H1 (cell line): ENCODE results near the gene PRKD1.

Source experiments
- CEBPB ChIP-seq: IDR thresholded peaks from 2 replicates; pipeline ENCODE4 v1.6.1; 2012; ENCODE audit warnings: low read depth, low read length
- CHD2 ChIP-seq: IDR thresholded peaks from 2 replicates; pipeline ENCODE4 v1.6.1; 2012; ENCODE audit warnings: low read length, improper control_type of control experiment
- EP300 ChIP-seq, 2 experiments: IDR thresholded peaks; 1 replicate in 1 of 2; 2 replicates in 1 of 2; pipeline ENCODE4 v1.6.1; 2011 to 2012; ENCODE audit warnings: low read depth in 2 of 2, low read length in 2 of 2, mild to moderate bottlenecking in 2 of 2, borderline replicate concordance in 1 of 2, inconsistent platforms in 1 of 2, moderate library complexity in 1 of 2
- EZH2 ChIP-seq: fragments of 200-600 bp; sonication (generic); IDR thresholded peaks from 2 replicates; pipeline ENCODE4 v1.7.1; 2012; ENCODE audit warnings: low read depth, mild to moderate bottlenecking, moderate library complexity, low read length, inconsistent platforms; ENCODE audit not compliant: severe bottlenecking
- FOSL1 ChIP-seq: IDR thresholded peaks from 2 replicates; pipeline ENCODE4 v1.6.1; 2011; ENCODE audit warnings: mild to moderate bottlenecking, low read depth, low read length, moderate library complexity; ENCODE audit not compliant: insufficient read depth
- GTF2F1 ChIP-seq: IDR thresholded peaks from 2 replicates; pipeline ENCODE4 v1.6.1; 2012; ENCODE audit warnings: low read depth, low read length, improper control_type of control experiment, borderline replicate concordance
- HDAC6 ChIP-seq: IDR thresholded peaks from one replicate; pipeline ENCODE4 v1.7.1; 2012; ENCODE audit warnings: low read depth, mild to moderate bottlenecking, inconsistent platforms, low read length, moderate library complexity
- POLR2A ChIP-seq, 2 experiments: IDR thresholded peaks; 1 replicate in 1 of 2; 2 replicates in 1 of 2; pipeline ENCODE4 v1.6.1; 2011; ENCODE audit warnings: low read depth in 2 of 2, low read length in 2 of 2, mild to moderate bottlenecking in 2 of 2; ENCODE audit errors: control extremely low read depth in 1 of 2
- TBP ChIP-seq: IDR thresholded peaks from 2 replicates; pipeline ENCODE4 v1.6.1; 2011; ENCODE audit warnings: low read depth, low read length, improper control_type of control experiment
- YY1 ChIP-seq: IDR thresholded peaks from 2 replicates; pipeline ENCODE4 v1.6.1; 2011; ENCODE audit warnings: low read depth, mild to moderate bottlenecking, low read length
- ZNF274 ChIP-seq: IDR thresholded peaks from 2 replicates; pipeline ENCODE4 v1.7.0; 2012; ENCODE audit warnings: low read length, borderline replicate concordance; ENCODE audit errors: extremely low read depth
- TF ChIP-seq, protein P1 (sequence below): IDR thresholded peaks from 2 replicates; pipeline ENCODE4 v1.6.1; 2011; ENCODE audit warnings: low read depth, mild to moderate bottlenecking, low read length; ENCODE audit not compliant: insufficient read depth
- TF ChIP-seq, protein P2 (sequence below), 3 experiments: IDR thresholded peaks; 1 replicate in 2 of 3; 2 replicates in 1 of 3; pipeline versions ENCODE4 v1.5.1 to v1.6.1; 2011; ENCODE audit warnings: low read length in 3 of 3, mild to moderate bottlenecking in 3 of 3, inconsistent platforms in 2 of 3, low read depth in 1 of 3, moderate library complexity in 1 of 3; ENCODE audit not compliant: insufficient read depth in 1 of 3; ENCODE audit errors: control extremely low read depth in 1 of 3
- TF ChIP-seq, protein P3 (sequence below): IDR thresholded peaks from 2 replicates; pipeline ENCODE4 v1.6.1; 2012; ENCODE audit warnings: inconsistent platforms

DNA sequence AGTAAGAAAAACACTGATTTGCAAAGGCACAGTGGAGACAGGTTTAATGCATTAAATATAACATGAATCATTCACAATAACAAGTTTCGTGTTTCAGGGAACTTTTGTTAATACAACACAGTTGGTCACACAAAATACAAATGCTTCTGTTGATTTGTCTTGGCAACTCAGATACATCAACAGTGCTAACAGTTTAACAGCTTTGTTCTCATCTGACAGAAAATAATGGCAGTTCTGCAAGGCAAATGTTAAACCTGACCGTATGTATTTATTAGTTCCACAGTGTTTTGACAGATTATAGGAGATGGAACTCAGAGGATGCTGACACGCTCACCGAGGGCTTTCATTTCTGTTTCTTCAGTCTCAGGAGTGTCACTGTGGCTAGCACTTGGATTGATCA, 350.7 kb downstream of the PRKD1 start:
- TF ChIP-seq, protein P1, sequence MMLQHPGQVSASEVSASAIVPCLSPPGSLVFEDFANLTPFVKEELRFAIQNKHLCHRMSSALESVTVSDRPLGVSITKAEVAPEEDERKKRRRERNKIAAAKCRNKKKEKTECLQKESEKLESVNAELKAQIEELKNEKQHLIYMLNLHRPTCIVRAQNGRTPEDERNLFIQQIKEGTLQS = no peak
- TF ChIP-seq FOSL1 (no peak), CHD2 (no peak), EP300 (IDR thresholded peaks at IDR 0.05; ENCODE audit: borderline replicate concordance in 1 of 2, low read depth in 2 of 2, low read length in 2 of 2) (no peak), ZNF274 (no peak), YY1 (no peak), GTF2F1 (no peak), POLR2A (IDR thresholded peaks at IDR 0.05; ENCODE audit: control extremely low read depth in 1 of 2, low read depth in 2 of 2, low read length in 2 of 2) (no peak), EZH2 (no peak), TBP (no peak), HDAC6 (no peak), CEBPB (no peak)
- TF ChIP-seq, protein P2, sequence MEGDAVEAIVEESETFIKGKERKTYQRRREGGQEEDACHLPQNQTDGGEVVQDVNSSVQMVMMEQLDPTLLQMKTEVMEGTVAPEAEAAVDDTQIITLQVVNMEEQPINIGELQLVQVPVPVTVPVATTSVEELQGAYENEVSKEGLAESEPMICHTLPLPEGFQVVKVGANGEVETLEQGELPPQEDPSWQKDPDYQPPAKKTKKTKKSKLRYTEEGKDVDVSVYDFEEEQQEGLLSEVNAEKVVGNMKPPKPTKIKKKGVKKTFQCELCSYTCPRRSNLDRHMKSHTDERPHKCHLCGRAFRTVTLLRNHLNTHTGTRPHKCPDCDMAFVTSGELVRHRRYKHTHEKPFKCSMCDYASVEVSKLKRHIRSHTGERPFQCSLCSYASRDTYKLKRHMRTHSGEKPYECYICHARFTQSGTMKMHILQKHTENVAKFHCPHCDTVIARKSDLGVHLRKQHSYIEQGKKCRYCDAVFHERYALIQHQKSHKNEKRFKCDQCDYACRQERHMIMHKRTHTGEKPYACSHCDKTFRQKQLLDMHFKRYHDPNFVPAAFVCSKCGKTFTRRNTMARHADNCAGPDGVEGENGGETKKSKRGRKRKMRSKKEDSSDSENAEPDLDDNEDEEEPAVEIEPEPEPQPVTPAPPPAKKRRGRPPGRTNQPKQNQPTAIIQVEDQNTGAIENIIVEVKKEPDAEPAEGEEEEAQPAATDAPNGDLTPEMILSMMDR (IDR thresholded peaks at IDR 0.05; ENCODE audit: control extremely low read depth in 1 of 3, insufficient read depth in 1 of 3, low read depth in 1 of 3, low read length in 3 of 3) = no peak
- TF ChIP-seq, protein P3, sequence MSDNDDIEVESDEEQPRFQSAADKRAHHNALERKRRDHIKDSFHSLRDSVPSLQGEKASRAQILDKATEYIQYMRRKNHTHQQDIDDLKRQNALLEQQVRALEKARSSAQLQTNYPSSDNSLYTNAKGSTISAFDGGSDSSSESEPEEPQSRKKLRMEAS = no peak
